HepG2 (cell line): Measurements from ENCODE around the gene FEM1C. TPM values are rescaled to one million over a fixed set of nuclear protein-coding genes. Genes with fewer than 3 reads are reported as not detected.

Experiments used
- ATAC-seq: fragments of 200-7000 bp; cut with Tn5 transposase; 3 replicates; pipeline ENCODE4 v1.9.1; 2020; ENCODE audit warnings: mild to moderate bottlenecking, moderate library complexity
- BruUV-seq: library from RNA; stranded (reverse); fragments of 400-500 nt; replicated peaks from 2 replicates; lab custom pipeline; 2021; lab: Mats Ljungman, UMichigan
- CTCF ChIA-PET: fragments of 300-600 bp; formaldehyde crosslinking; extraction: SDS; loops from one replicate; lab custom pipeline; 2021; ENCODE audit warnings: low total read pairs, inconsistent platforms, low intra/inter-chr PET ratio; lab: Yijun Ruan, JAX
- POLR2A ChIA-PET: fragments of 350-600 bp; sonication (Branson Sonifier 250); formaldehyde crosslinking; loops from one replicate; lab custom pipeline; 2020; ENCODE audit warnings: antibody characterized with exemption, inconsistent platforms; lab: Yijun Ruan, JAX
- DNase-seq: peaks from one replicate; pipeline ENCODE4 v3.0.0-alpha.2; 2015; ENCODE audit warnings: low spot score
- FAIRE-seq: peaks from 3 replicates; lab custom pipeline; 2011; peaks lifted over from hg19 to GRCh38; lab: Jason Lieb, UNC
- H2AFZ ChIP-seq: one replicate; pipeline ENCODE4 v1.6.1; 2011; ENCODE audit warnings: low read length, inconsistent platforms
- H3K27ac ChIP-seq: fragments of 300-600 bp; 3 replicates; pipeline ENCODE4 v1.8.0; 2011; ENCODE audit warnings: mixed run types, mild to moderate bottlenecking, mixed read lengths, low read length, inconsistent platforms; ENCODE audit not compliant: insufficient read depth; ENCODE audit errors: extremely low read length
- H3K27me3 ChIP-seq, 2 experiments: fragments of 200-600 bp in 1 of 2; 2 replicates in 1 of 2; 3 replicates in 1 of 2; pipeline versions ENCODE4 v1.6.0 to v1.8.0; 2011; ENCODE audit warnings: low read length in 2 of 2, mild to moderate bottlenecking in 2 of 2, moderate library complexity in 2 of 2, inconsistent platforms in 1 of 2; ENCODE audit not compliant: insufficient read depth in 2 of 2, control insufficient read depth in 1 of 2
- H3K36me3 ChIP-seq, 2 experiments: fragments of 200-600 bp in 1 of 2; replicated peaks in 1 of 2; 2 replicates in 1 of 2; 3 replicates in 1 of 2; pipeline versions ENCODE4 v1.5.1 to v1.8.0; 2011; ENCODE audit warnings: low read length in 2 of 2, inconsistent platforms in 1 of 2; ENCODE audit not compliant: insufficient read depth in 2 of 2, control insufficient read depth in 1 of 2
- H3K4me1 ChIP-seq: 2 replicates; pipeline ENCODE4 v1.5.1; 2012; ENCODE audit warnings: low read length, inconsistent platforms; ENCODE audit not compliant: insufficient read depth
- H3K4me2 ChIP-seq: 2 replicates; pipeline ENCODE4 v1.6.0; 2011; ENCODE audit warnings: low read depth, low read length, inconsistent platforms
- H3K4me3 ChIP-seq, 3 experiments: fragments of 200-600 bp in 1 of 3; sonication (generic), shearing (Covaris generic) in 1 of 3; replicated peaks in 1 of 3; 2 replicates each; pipeline ENCODE4 v1.5.1; 2011 to 2016; ENCODE audit warnings: low read length in 3 of 3, inconsistent platforms in 2 of 3, low read depth in 2 of 3, mild to moderate bottlenecking in 2 of 3, control low read depth in 1 of 3, mixed read lengths in 1 of 3; ENCODE audit not compliant: insufficient read depth in 1 of 3
- H3K79me2 ChIP-seq: one replicate; pipeline ENCODE4 v1.6.1; 2011; ENCODE audit warnings: low read length, inconsistent platforms; ENCODE audit not compliant: insufficient read depth
- H3K9ac ChIP-seq: 2 replicates; pipeline ENCODE4 v1.6.0; 2011; ENCODE audit warnings: mild to moderate bottlenecking, low read depth, low read length, inconsistent platforms; ENCODE audit not compliant: insufficient read depth
- H3K9me3 ChIP-seq: 2 replicates; pipeline ENCODE4 v1.5.1; 2012; ENCODE audit warnings: mild to moderate bottlenecking, low read length
- H4K20me1 ChIP-seq: 2 replicates; pipeline ENCODE4 v1.6.0; 2011; ENCODE audit warnings: inconsistent platforms, mild to moderate bottlenecking, low read length, moderate library complexity; ENCODE audit not compliant: insufficient read depth
- BORCS8-MEF2B ChIP-seq: sonication (generic); formaldehyde crosslinking; IDR thresholded peaks from 2 replicates; pipeline ENCODE4 v1.8.0; 2022; ENCODE audit warnings: mild to moderate bottlenecking, missing genetic modification reagents
- MAFF ChIP-seq: IDR thresholded peaks from 2 replicates; pipeline ENCODE4 v1.6.1; 2011; ENCODE audit warnings: low read depth, low read length, improper control_type of control experiment
- MTF2 ChIP-seq: sonication (generic); formaldehyde crosslinking; IDR thresholded peaks from 2 replicates; pipeline ENCODE4 v1.5.0; 2020; ENCODE audit warnings: missing genetic modification reagents, borderline replicate concordance
- PCBP1 ChIP-seq: fragments of 200-400 bp; formaldehyde crosslinking; IDR thresholded peaks from 2 replicates; pipeline ENCODE4 v1.6.1; 2017; ENCODE audit warnings: mild to moderate bottlenecking, low read depth, low read length, borderline replicate concordance
- PRMT3 ChIP-seq: sonication (generic); formaldehyde crosslinking; IDR thresholded peaks from 2 replicates; pipeline ENCODE4 v1.8.1; 2022; ENCODE audit warnings: low read depth, mild to moderate bottlenecking, moderate library complexity, missing genetic modification reagents, borderline replicate concordance
- SALL2 ChIP-seq: sonication (generic); formaldehyde crosslinking; IDR thresholded peaks from 2 replicates; pipeline ENCODE4 v1.8.1; 2023; ENCODE audit warnings: mild to moderate bottlenecking, missing genetic modification reagents, inconsistent platforms
- SRSF4 ChIP-seq: fragments of 200-400 bp; formaldehyde crosslinking; IDR thresholded peaks from one replicate; pipeline ENCODE4 v1.6.1; 2018; ENCODE audit warnings: mild to moderate bottlenecking, low read depth, low read length, moderate library complexity; ENCODE audit not compliant: poor library complexity, severe bottlenecking
- ZNF446 ChIP-seq: sonication (generic); formaldehyde crosslinking; IDR thresholded peaks from 2 replicates; pipeline ENCODE4 v1.5.0; 2020; ENCODE audit warnings: mild to moderate bottlenecking, missing genetic modification reagents
- ZNF543 ChIP-seq: sonication (generic); formaldehyde crosslinking; IDR thresholded peaks from 2 replicates; pipeline ENCODE4 v1.4.0; 2020; ENCODE audit warnings: mild to moderate bottlenecking, missing genetic modification reagents
- ZNF563 ChIP-seq: sonication (generic); formaldehyde crosslinking; IDR thresholded peaks from 2 replicates; pipeline ENCODE4 v1.8.0; 2022; ENCODE audit warnings: mild to moderate bottlenecking, moderate library complexity, missing genetic modification reagents
- ZSCAN29 ChIP-seq: sonication (generic); formaldehyde crosslinking; conservative IDR thresholded peaks from 2 replicates; pipeline ENCODE4 v1.4.0; 2020; ENCODE audit warnings: mild to moderate bottlenecking, missing genetic modification reagents
- WGBS: methylation state at CpG from one replicate; pipeline ENCODE4 v1.1.6; 2017; ENCODE audit warnings: low lambda C conversion rate; 5-methylcytosine and 5-hydroxymethylcytosine counted together
- in situ Hi-C: cut with HindIII; loops from 2 replicates; pipeline ENCODE4 v1.10.0; 2017; ENCODE audit warnings: low pct_unique_long_range_greater_than_20kb; ENCODE audit not compliant: extremely low pct_ligation_motif_present
- intact Hi-C: fragments of 100-400 bp; cut with micrococcal nuclease; formaldehyde crosslinking; loops from one replicate; pipeline ENCODE4 v1.10.0; 2022; ENCODE audit not compliant: unreplicated experiment
- polyA plus RNA-seq, 8 experiments: library from polyadenylated mRNA; depleted of rRNA in 3 of 8; stranded (reverse) in 7 of 8; unstranded in 1 of 8; fragments of >200 nt; fragmentation: Illumina TruSeq in 4 of 8; extraction: Trizol in 4 of 8; gene quantifications; 2 replicates each; pipeline versions ENCODE4 v1.2.1 to v1.2.3, GENCODE V29; 2011 to 2016; ENCODE audit warnings: low read depth in 4 of 8, missing spikeins in 1 of 8, mixed read lengths in 1 of 8; ENCODE audit not compliant: insufficient read depth in 1 of 8
- total RNA-seq, 5 experiments: library from RNA; depleted of rRNA; stranded (reverse); fragments of >200 nt; fragmentation: Illumina TruSeq; extraction: Trizol; gene quantifications; 2 replicates each; pipeline ENCODE4 v1.2.3, GENCODE V29; 2016; ENCODE audit warnings: low read depth in 1 of 5
- TF ChIP-seq, protein P1 (sequence below): IDR thresholded peaks from 2 replicates; pipeline ENCODE4 v1.6.1; 2016; ENCODE audit warnings: missing biosample characterization, missing genetic modification reagents, low read depth
- TF ChIP-seq, protein P2 (sequence below): sonication (generic); formaldehyde crosslinking; IDR thresholded peaks from 2 replicates; pipeline ENCODE4 v1.5.0; 2020; ENCODE audit warnings: mild to moderate bottlenecking, missing genetic modification reagents
- TF ChIP-seq, protein P3 (sequence below): sonication (generic); formaldehyde crosslinking; IDR thresholded peaks from 2 replicates; pipeline ENCODE4 v1.9.0; 2021; ENCODE audit warnings: missing genetic modification reagents, mild to moderate bottlenecking, borderline replicate concordance

The FEM1C gene
- total and polyA plus RNA-seq, 2 of the 13 experiments (the other 11 are each of a cell fraction or from before 2014, with no cell fraction given), result 5.5 to 8.3 TPM

DNA sequence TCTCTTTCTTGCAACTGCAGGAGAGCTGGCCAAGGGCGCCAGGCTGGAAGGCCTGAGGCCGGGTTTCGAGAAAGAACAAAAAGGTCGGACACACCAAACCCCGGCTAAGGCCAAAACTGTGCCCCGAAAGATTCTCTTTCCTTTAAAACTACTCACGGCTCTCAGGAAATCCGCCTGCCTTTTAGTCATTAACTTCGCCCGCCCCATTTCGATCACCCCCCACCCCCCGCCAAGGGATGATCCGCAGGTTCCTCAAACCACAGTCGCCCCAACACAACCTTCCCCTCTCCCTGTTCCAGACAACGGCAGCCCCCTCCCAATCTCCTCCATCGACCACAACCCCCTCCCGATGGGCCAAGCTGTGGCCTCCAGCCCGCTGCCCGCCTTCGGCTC, 536 bp downstream of the FEM1C start:
- DNase-seq (no peak), FAIRE-seq (no peak), ATAC-seq (no peak; the same call in 1 of the 3 replicates)
- intact Hi-C loops (loop anchor here (1.0 to 5.0 kb wide), 2 partner anchors 82 to 298 kb away; partner anchors contain the start of genes AP3S1, ATG12 and TMED7), in situ Hi-C loops (loop anchor here (10.0 kb wide), 1 partner anchor 291 kb away; no protein-coding TSS in a partner anchor)
- Histone ChIP-seq H3K4me1 (peaks cover 31% of the 10 kb centered on the region), H3K27me3 (no peaks in the 10 kb centered on the region; a peak in 1 of 5 replicates), H3K9ac (peak overlapping the region; percentile 95), H2AFZ (no peak overlapping the region), H3K27ac (peak overlapping the region; percentile 93), H4K20me1 (peaks cover 43% of the 10 kb centered on the region), H3K4me3 (peak overlapping the region; percentile 87 to 93 (median 91)), H3K36me3 (peaks cover 0 to 3% of the 10 kb centered on the region in 2 experiments; a peak in 3 of 5 replicates), H3K79me2 (peaks cover 52% of the 10 kb centered on the region), H3K9me3 (peaks cover 6% of the 10 kb centered on the region), H3K4me2 (peak overlapping the region; percentile 93)
- CTCF ChIA-PET, result no interaction called here
- 1% methylated on average over 16 of the region's 20 CpGs for WGBS
- BruUV-seq, result no TSS peak
- POLR2A ChIA-PET, result interaction anchor here (1.3 to 2.3 kb wide), 9 partner anchors 16 to 541 kb away, joined by 3 to 7 read pairs (median 4); partner anchors contain the start of genes CCDC112, COMMD10, TICAM2 and TMED7
- TF ChIP-seq MAFF (no peak), ZNF543 (CRISPR knock-in tag) (0 out of 2 replicates have a peak, but pooled peaks have one; percentile 2), SRSF4 (no peak), ZNF563 (CRISPR knock-in tag) (0 out of 2 replicates have a peak, but pooled peaks have one; percentile 67), MTF2 (CRISPR knock-in tag) (0 out of 2 replicates have a peak, but pooled peaks have one; percentile 22), PCBP1 (0 out of 2 replicates have a peak, but pooled peaks have one; percentile 7), BORCS8-MEF2B (CRISPR knock-in tag) (no peak), ZSCAN29 (CRISPR knock-in tag) (no peak), PRMT3 (CRISPR knock-in tag) (0 out of 2 replicates have a peak, but pooled peaks have one; percentile 53), SALL2 (CRISPR knock-in tag) (no peak), ZNF446 (CRISPR knock-in tag) (peak; percentile 45; the same call in 1 of the 2 replicates)
- TF ChIP-seq, protein P1, sequence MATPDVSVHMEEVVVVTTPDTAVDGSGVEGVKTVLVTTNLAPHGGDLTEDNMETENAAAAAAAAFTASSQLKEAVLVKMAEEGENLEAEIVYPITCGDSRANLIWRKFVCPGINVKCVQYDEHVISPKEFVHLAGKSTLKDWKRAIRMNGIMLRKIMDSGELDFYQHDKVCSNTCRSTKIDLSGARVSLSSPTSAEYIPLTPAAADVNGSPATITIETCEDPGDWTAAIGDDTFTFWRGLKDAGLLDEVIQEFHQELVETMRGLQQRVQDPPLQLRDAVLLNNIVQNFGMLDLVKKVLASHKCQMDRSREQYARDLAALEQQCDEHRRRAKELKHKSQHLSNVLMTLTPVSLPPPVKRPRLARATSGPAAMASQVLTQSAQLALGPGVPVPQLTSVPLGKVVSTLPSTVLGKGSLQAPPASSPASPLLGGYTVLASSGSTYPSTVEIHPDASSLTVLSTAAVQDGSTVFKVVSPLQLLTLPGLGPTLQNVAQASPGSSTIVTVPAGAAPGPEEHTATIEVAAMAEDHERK (CRISPR knock-in tag), result no peak
- TF ChIP-seq, protein P2, sequence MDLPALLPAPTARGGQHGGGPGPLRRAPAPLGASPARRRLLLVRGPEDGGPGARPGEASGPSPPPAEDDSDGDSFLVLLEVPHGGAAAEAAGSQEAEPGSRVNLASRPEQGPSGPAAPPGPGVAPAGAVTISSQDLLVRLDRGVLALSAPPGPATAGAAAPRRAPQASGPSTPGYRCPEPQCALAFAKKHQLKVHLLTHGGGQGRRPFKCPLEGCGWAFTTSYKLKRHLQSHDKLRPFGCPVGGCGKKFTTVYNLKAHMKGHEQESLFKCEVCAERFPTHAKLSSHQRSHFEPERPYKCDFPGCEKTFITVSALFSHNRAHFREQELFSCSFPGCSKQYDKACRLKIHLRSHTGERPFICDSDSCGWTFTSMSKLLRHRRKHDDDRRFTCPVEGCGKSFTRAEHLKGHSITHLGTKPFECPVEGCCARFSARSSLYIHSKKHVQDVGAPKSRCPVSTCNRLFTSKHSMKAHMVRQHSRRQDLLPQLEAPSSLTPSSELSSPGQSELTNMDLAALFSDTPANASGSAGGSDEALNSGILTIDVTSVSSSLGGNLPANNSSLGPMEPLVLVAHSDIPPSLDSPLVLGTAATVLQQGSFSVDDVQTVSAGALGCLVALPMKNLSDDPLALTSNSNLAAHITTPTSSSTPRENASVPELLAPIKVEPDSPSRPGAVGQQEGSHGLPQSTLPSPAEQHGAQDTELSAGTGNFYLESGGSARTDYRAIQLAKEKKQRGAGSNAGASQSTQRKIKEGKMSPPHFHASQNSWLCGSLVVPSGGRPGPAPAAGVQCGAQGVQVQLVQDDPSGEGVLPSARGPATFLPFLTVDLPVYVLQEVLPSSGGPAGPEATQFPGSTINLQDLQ (CRISPR knock-in tag), result no peak
- TF ChIP-seq, protein P3, sequence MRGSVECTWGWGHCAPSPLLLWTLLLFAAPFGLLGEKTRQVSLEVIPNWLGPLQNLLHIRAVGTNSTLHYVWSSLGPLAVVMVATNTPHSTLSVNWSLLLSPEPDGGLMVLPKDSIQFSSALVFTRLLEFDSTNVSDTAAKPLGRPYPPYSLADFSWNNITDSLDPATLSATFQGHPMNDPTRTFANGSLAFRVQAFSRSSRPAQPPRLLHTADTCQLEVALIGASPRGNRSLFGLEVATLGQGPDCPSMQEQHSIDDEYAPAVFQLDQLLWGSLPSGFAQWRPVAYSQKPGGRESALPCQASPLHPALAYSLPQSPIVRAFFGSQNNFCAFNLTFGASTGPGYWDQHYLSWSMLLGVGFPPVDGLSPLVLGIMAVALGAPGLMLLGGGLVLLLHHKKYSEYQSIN (CRISPR knock-in tag), result no peak
